Smooth muscle cell (in vitro differentiated cells): ENCODE data around the gene CD2BP2. TPM values are rescaled to one million over a fixed set of nuclear protein-coding genes. Genes with fewer than 3 reads are reported as not detected.

Experiments used
- DNase-seq: peaks from one replicate; lab custom pipeline; 2025; ENCODE audit not compliant: unreplicated experiment; lab: John Stamatoyannopoulos, UW
- H2AFZ ChIP-seq: fragments of 200-600 bp; sonication (generic); 2 replicates; pipeline ENCODE4 v1.6.0; 2016; ENCODE audit warnings: antibody characterized with exemption, low read depth, mild to moderate bottlenecking
- H3F3A ChIP-seq: fragments of 200-600 bp; sonication (generic); 2 replicates; pipeline ENCODE4 v1.6.0; 2017; ENCODE audit warnings: antibody characterized with exemption, low read depth
- H3K27ac ChIP-seq: fragments of 200-600 bp; sonication (generic); 2 replicates; pipeline ENCODE4 v1.5.1; 2016; ENCODE audit warnings: low read depth, mild to moderate bottlenecking
- H3K27me3 ChIP-seq: fragments of 200-600 bp; sonication (generic); 2 replicates; pipeline ENCODE4 v1.6.1; 2016; ENCODE audit warnings: low read depth, mild to moderate bottlenecking
- H3K36me3 ChIP-seq: fragments of 200-600 bp; sonication (generic); 2 replicates; pipeline ENCODE4 v1.5.1; 2016; ENCODE audit warnings: low read depth
- H3K4me1 ChIP-seq: fragments of 200-600 bp; sonication (generic); 2 replicates; pipeline ENCODE4 v1.5.1; 2016; ENCODE audit warnings: low read depth
- H3K4me2 ChIP-seq: fragments of 200-600 bp; sonication (generic); 2 replicates; pipeline ENCODE4 v1.6.0; 2016; ENCODE audit warnings: mild to moderate bottlenecking
- H3K4me3 ChIP-seq: fragments of 200-600 bp; sonication (generic); 2 replicates; pipeline ENCODE4 v1.5.1; 2016; ENCODE audit warnings: mild to moderate bottlenecking
- H3K79me2 ChIP-seq: fragments of 200-600 bp; sonication (generic); 2 replicates; pipeline ENCODE4 v1.6.0; 2016; ENCODE audit warnings: low read depth, mild to moderate bottlenecking
- H3K9ac ChIP-seq: fragments of 200-600 bp; sonication (generic); 2 replicates; pipeline ENCODE4 v1.6.0; 2016; ENCODE audit warnings: low read depth
- H3K9me3 ChIP-seq: fragments of 200-600 bp; sonication (generic); replicated peaks from 2 replicates; pipeline ENCODE4 v1.5.1; 2016; ENCODE audit warnings: low read depth
- H4K20me1 ChIP-seq: fragments of 200-600 bp; sonication (generic); 2 replicates; pipeline ENCODE4 v1.6.0; 2016; ENCODE audit warnings: low read depth
- CTCF ChIP-seq: fragments of 200-600 bp; sonication (generic); IDR thresholded peaks from 2 replicates; pipeline ENCODE4 v1.5.1; 2017; ENCODE audit warnings: borderline replicate concordance, mild to moderate bottlenecking, antibody characterized with exemption; ENCODE audit not compliant: insufficient read depth, poor library complexity, severe bottlenecking
- WGBS: methylation state at CpG from one replicate; pipeline ENCODE4 v1.1.7; 2016; ENCODE audit warnings: low lambda C conversion rate; 5-methylcytosine and 5-hydroxymethylcytosine counted together
- polyA plus RNA-seq: library from polyadenylated mRNA; unstranded; fragments of >200 nt; fragmentation: Nextera tagmentation; extraction: Ambion mirVana; gene quantifications from 2 replicates; pipeline ENCODE4 v1.2.1, GENCODE V29; 2016
- total RNA-seq: library from RNA; depleted of rRNA; stranded (reverse); fragments of >200 nt; gene quantifications from 2 replicates; pipeline ENCODE4 v1.2.3, GENCODE V29; 2014

CD2BP2 gene
- total and polyA plus RNA-seq, 2 experiments from 2014 or later: 30.3 to 42.0 TPM

- peaks cover 54% of the 10 kb centered on the region for H4K20me1 ChIP-seq
- H3K27me3 ChIP-seq: no peaks in the 10 kb centered on the region
- no peaks in the 10 kb centered on the region for H3K9me3 ChIP-seq
- WGBS: 24% methylated on average over 8 of the region's 8 CpGs
- H3K4me2 ChIP-seq: peak overlapping the region; percentile 93
- no peak for TF ChIP-seq CTCF
- H3K79me2 ChIP-seq: peaks cover 66% of the 10 kb centered on the region
- DNase-seq: no peak
- H3K36me3 ChIP-seq: no peaks in the 10 kb centered on the region
- peaks cover 20% of the 10 kb centered on the region for H3K4me1 ChIP-seq
- peak overlapping the region; percentile 69 for H3K27ac ChIP-seq
- H2AFZ ChIP-seq: no peak overlapping the region
- peak overlapping the region; percentile 59 for H3K4me3 ChIP-seq
- H3F3A ChIP-seq: peaks cover 4% of the 10 kb centered on the region
- peak overlapping the region; percentile 73 for H3K9ac ChIP-seq
Observed at GRCh38 chr16:30368122-30368791, 13.1 kb upstream of the CD2BP2 start.

- H3K9ac ChIP-seq: peak overlapping the region; percentile 73
- H3K27ac ChIP-seq: no peak overlapping the region
- no peak for DNase-seq
Observed at GRCh38 chr16:30367349-30368009, 12.4 kb upstream of the CD2BP2 start.

GRCh38 chr16:30366511-30366910, 11.4 kb upstream of the CD2BP2 start:
- WGBS: 95% methylated on average over 4 of the region's 4 CpGs

More at GRCh38 chr16:30367349-30368009, 12.4 kb upstream of the CD2BP2 start:
- WGBS: 93% methylated on average over 10 of the region's 10 CpGs
- Histone ChIP-seq H3K27me3 (no peaks in the 10 kb centered on the region), H2AFZ (no peak overlapping the region), H3K9me3 (no peaks in the 10 kb centered on the region), H3K36me3 (no peaks in the 10 kb centered on the region), H3F3A (peaks cover 4% of the 10 kb centered on the region), H3K4me3 (peak overlapping the region; percentile 59), H3K4me1 (peaks cover 20% of the 10 kb centered on the region), H4K20me1 (peaks cover 54% of the 10 kb centered on the region), H3K79me2 (peaks cover 74% of the 10 kb centered on the region), H3K4me2 (peak overlapping the region; percentile 93)
- TF ChIP-seq CTCF: no peak

More at GRCh38 chr16:30366511-30366910, 11.4 kb upstream of the CD2BP2 start:
- H3K9me3 ChIP-seq: no peaks in the 10 kb centered on the region
- DNase-seq: no peak
- H3K4me2 ChIP-seq: peak overlapping the region; percentile 93
- H3K4me3 ChIP-seq: no peak overlapping the region
- TF ChIP-seq CTCF: no peak
- H3K4me1 ChIP-seq: peaks cover 20% of the 10 kb centered on the region
- H3K9ac ChIP-seq: no peak overlapping the region
- H4K20me1 ChIP-seq: peaks cover 54% of the 10 kb centered on the region
- no peaks in the 10 kb centered on the region for H3K27me3 ChIP-seq
- no peak overlapping the region for H2AFZ ChIP-seq
- H3F3A ChIP-seq: peaks cover 4% of the 10 kb centered on the region
- no peaks in the 10 kb centered on the region for H3K36me3 ChIP-seq
- H3K79me2 ChIP-seq: peaks cover 82% of the 10 kb centered on the region
- no peak overlapping the region for H3K27ac ChIP-seq
